H9 (cell line): ENCODE data around the gene ADGRL3. TPM values are rescaled to one million over a fixed set of nuclear protein-coding genes. Genes with fewer than 3 reads are reported as not detected.
"Not testable (repeated sequence)": the region's sequence is repeated elsewhere in the genome, so short reads cannot be mapped to it uniquely, and the experiment has no call there.

Source experiments
- DNase-seq: peaks from one replicate; pipeline ENCODE4 v3.0.0-alpha.2; 2017
- H2AFZ ChIP-seq: one replicate; pipeline ENCODE4 v1.6.1; 2013; ENCODE audit warnings: mild to moderate bottlenecking, low read length, control low read depth, moderate library complexity
- H2AK5ac ChIP-seq: 2 replicates; pipeline ENCODE4 v1.6.1; 2013; ENCODE audit warnings: low read length, control low read depth, mixed read lengths; ENCODE audit not compliant: insufficient read length
- H2BK120ac ChIP-seq: one replicate; pipeline ENCODE4 v1.6.1; 2013; ENCODE audit warnings: low read depth, mild to moderate bottlenecking, low read length, control low read depth, inconsistent platforms; ENCODE audit not compliant: poor library complexity, severe bottlenecking
- H2BK12ac ChIP-seq: 2 replicates; pipeline ENCODE4 v1.6.1; 2013; ENCODE audit warnings: low read length, control low read depth, mixed read lengths, low read depth; ENCODE audit not compliant: insufficient read length
- H2BK15ac ChIP-seq: 2 replicates; pipeline ENCODE4 v1.6.1; 2013; ENCODE audit warnings: low read depth, low read length, control low read depth
- H2BK20ac ChIP-seq: one replicate; pipeline ENCODE4 v1.6.1; 2013; ENCODE audit warnings: low read depth, mild to moderate bottlenecking, low read length, control low read depth, inconsistent platforms; ENCODE audit not compliant: poor library complexity, severe bottlenecking
- H2BK5ac ChIP-seq: 2 replicates; pipeline ENCODE4 v1.6.1; 2013; ENCODE audit warnings: low read length, control low read depth, mixed read lengths; ENCODE audit not compliant: insufficient read length
- H3K14ac ChIP-seq: 2 replicates; pipeline ENCODE4 v1.6.1; 2013; ENCODE audit warnings: low read length, control low read depth; ENCODE audit not compliant: insufficient read depth
- H3K18ac ChIP-seq: 2 replicates; pipeline ENCODE4 v1.6.1; 2013; ENCODE audit warnings: low read depth, mild to moderate bottlenecking, mixed read lengths, low read length, control low read depth; ENCODE audit not compliant: insufficient read length
- H3K23ac ChIP-seq: 2 replicates; pipeline ENCODE4 v1.6.1; 2013; ENCODE audit warnings: low read length, control low read depth, mixed read lengths, low read depth; ENCODE audit not compliant: insufficient read length
- H3K23me2 ChIP-seq: 2 replicates; pipeline ENCODE4 v1.6.1; 2013; ENCODE audit warnings: low read depth, mild to moderate bottlenecking, mixed read lengths, low read length, control low read depth; ENCODE audit not compliant: insufficient read length, poor library complexity, severe bottlenecking
- H3K27ac ChIP-seq: 2 replicates; pipeline ENCODE4 v1.5.1; 2013; ENCODE audit warnings: low read length, control low read depth, mixed read lengths, low read depth; ENCODE audit not compliant: insufficient read length
- H3K27me3 ChIP-seq: 2 replicates; pipeline ENCODE4 v1.6.1; 2013; ENCODE audit warnings: low read length, control low read depth, inconsistent platforms; ENCODE audit not compliant: insufficient read depth
- H3K4ac ChIP-seq: 2 replicates; pipeline ENCODE4 v1.6.1; 2013; ENCODE audit warnings: low read depth, mild to moderate bottlenecking, control low read depth, inconsistent platforms, low read length, moderate library complexity
- H3K4me1 ChIP-seq: 2 replicates; pipeline ENCODE4 v1.6.1; 2013; ENCODE audit warnings: low read length, control low read depth, inconsistent platforms; ENCODE audit not compliant: insufficient read depth
- H3K4me2 ChIP-seq: 2 replicates; pipeline ENCODE4 v1.6.1; 2013; ENCODE audit warnings: low read length, control low read depth, mixed read lengths; ENCODE audit not compliant: insufficient read length, insufficient read depth
- H3K56ac ChIP-seq: 2 replicates; pipeline ENCODE4 v1.6.1; 2013; ENCODE audit warnings: low read depth, mild to moderate bottlenecking, mixed read lengths, low read length, control low read depth; ENCODE audit not compliant: insufficient read length
- H3K79me1 ChIP-seq: 2 replicates; pipeline ENCODE4 v1.6.1; 2013; ENCODE audit warnings: low read depth, mild to moderate bottlenecking, moderate library complexity, low read length, control low read depth, inconsistent platforms; ENCODE audit not compliant: insufficient read depth, poor library complexity, severe bottlenecking
- H3K79me2 ChIP-seq: 2 replicates; pipeline ENCODE4 v1.6.1; 2013; ENCODE audit warnings: low read length, control low read depth, inconsistent platforms; ENCODE audit not compliant: insufficient read depth
- H3K9ac ChIP-seq: 2 replicates; pipeline ENCODE4 v1.6.1; 2013; ENCODE audit warnings: low read length, control low read depth, mixed read lengths; ENCODE audit not compliant: insufficient read length; ENCODE audit errors: extremely low read depth
- H3K9me3 ChIP-seq: one replicate; pipeline ENCODE4 v1.6.1; 2013; ENCODE audit warnings: low read depth, low read length, inconsistent platforms; ENCODE audit not compliant: control insufficient read depth
- H3T11ph ChIP-seq: one replicate; pipeline ENCODE4 v1.6.1; 2013; ENCODE audit warnings: mild to moderate bottlenecking, low read length, control low read depth, inconsistent platforms
- H4K20me1 ChIP-seq: one replicate; pipeline ENCODE4 v1.6.1; 2013; ENCODE audit not compliant: control insufficient read depth, insufficient read length, insufficient read depth
- H4K5ac ChIP-seq: 2 replicates; pipeline ENCODE4 v1.6.1; 2013; ENCODE audit warnings: low read depth, mild to moderate bottlenecking, mixed read lengths, low read length, control low read depth; ENCODE audit not compliant: insufficient read length
- H4K8ac ChIP-seq: replicated peaks from 2 replicates; pipeline ENCODE4 v1.6.1; 2013; ENCODE audit warnings: low read length, control low read depth, mixed read lengths, low read depth; ENCODE audit not compliant: insufficient read length
- H4K91ac ChIP-seq: 2 replicates; pipeline ENCODE4 v1.6.1; 2013; ENCODE audit warnings: low read depth, mild to moderate bottlenecking, moderate library complexity, mixed read lengths, low read length, control low read depth; ENCODE audit not compliant: insufficient read length
- H3K27ac Mint-ChIP-seq, 3 experiments: 2 replicates in 2 of 3; 3 replicates in 1 of 3; pipeline ENCODE4 v1.8.0; 2020 to 2021; ENCODE audit warnings: mixed read lengths in 3 of 3, mild to moderate bottlenecking in 1 of 3, moderate library complexity in 1 of 3
- H3K27me3 Mint-ChIP-seq: 2 replicates; pipeline ENCODE4 v1.8.0; 2021; ENCODE audit warnings: low read depth, mild to moderate bottlenecking, moderate library complexity, mixed read lengths
- H3K36me3 Mint-ChIP-seq, 3 experiments: 2 replicates in 2 of 3; 3 replicates in 1 of 3; pipeline ENCODE4 v1.8.0; 2020 to 2021; ENCODE audit warnings: low read depth in 3 of 3, mixed read lengths in 3 of 3; ENCODE audit not compliant: insufficient read depth in 1 of 3
- H3K4me1 Mint-ChIP-seq, 2 experiments: 2 replicates each; pipeline ENCODE4 v1.8.0; 2020; ENCODE audit warnings: mixed read lengths in 2 of 2
- H3K4me3 Mint-ChIP-seq, 2 experiments: 2 replicates in 1 of 2; 3 replicates in 1 of 2; pipeline ENCODE4 v1.8.0; 2020 to 2021; ENCODE audit warnings: mild to moderate bottlenecking in 2 of 2, mixed read lengths in 2 of 2, moderate library complexity in 1 of 2
- H3K9me3 Mint-ChIP-seq, 2 experiments: 2 replicates in 1 of 2; 3 replicates in 1 of 2; pipeline ENCODE4 v1.8.0; 2020; ENCODE audit warnings: mild to moderate bottlenecking in 2 of 2, mixed read lengths in 2 of 2, moderate library complexity in 1 of 2
- WGBS: extraction: QIAGEN DNeasy Blood & Tissue Kit; methylation state at CpG from one replicate; pipeline ENCODE4 v1.1.7; 2013; ENCODE audit warnings: missing lambda C conversion rate, low lambda C conversion rate, mixed read lengths; ENCODE audit not compliant: insufficient read length; ENCODE audit errors: extremely low coverage; 5-methylcytosine and 5-hydroxymethylcytosine counted together
- total RNA-seq: library from RNA; stranded (reverse); gene quantifications from 2 replicates; pipeline ENCODE4 v1.2.1, GENCODE V29; 2021
- TF ChIP-seq, protein P1 (sequence below): fragments of 200-600 bp; sonication (generic); conservative IDR thresholded peaks from 3 replicates; pipeline ENCODE4 v1.8.0; 2021; ENCODE audit warnings: antibody characterized with exemption, mild to moderate bottlenecking

Gene ADGRL3
- total RNA-seq, 1 experiment from 2014 or later, result 5.9 TPM

DNA sequence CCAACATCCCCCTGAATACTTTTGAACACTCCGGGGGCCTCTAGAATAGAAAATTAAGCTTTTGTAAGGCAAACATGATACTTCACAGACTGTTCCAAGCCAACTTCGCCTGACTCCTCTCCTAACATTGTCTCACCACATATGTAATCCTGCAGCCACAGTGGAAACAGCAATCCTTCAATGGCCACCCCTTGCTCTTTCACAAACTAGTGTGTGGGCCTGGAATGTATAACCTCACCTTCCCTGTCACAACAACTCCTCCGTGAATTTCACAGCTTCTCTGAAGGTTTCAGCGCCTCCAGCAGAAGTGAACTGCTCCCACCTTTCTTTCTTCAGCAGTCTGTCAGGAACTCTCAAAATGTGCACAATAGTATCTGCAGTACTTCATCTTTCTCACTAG lies 185.1 kb downstream of the ADGRL3 start:
- no peak overlapping the region for H2AFZ ChIP-seq
- no peak overlapping the region for H2AK5ac ChIP-seq
- Mint-ChIP-seq H3K4me3 (no peak overlapping the region), H3K9me3 (no peaks in the 10 kb centered on the region; a peak in 1 of 5 replicates), H3K27me3 (peaks cover 39% of the 10 kb centered on the region), H3K36me3 (no peaks in the 10 kb centered on the region), H3K27ac (peak overlapping the region in 1 of 3 experiments; percentile 5; a peak in 1 of 7 replicates), H3K4me1 (peaks cover 37 to 43% of the 10 kb centered on the region in 2 experiments)
- no peak overlapping the region for H4K5ac ChIP-seq
- TF ChIP-seq, protein P1, sequence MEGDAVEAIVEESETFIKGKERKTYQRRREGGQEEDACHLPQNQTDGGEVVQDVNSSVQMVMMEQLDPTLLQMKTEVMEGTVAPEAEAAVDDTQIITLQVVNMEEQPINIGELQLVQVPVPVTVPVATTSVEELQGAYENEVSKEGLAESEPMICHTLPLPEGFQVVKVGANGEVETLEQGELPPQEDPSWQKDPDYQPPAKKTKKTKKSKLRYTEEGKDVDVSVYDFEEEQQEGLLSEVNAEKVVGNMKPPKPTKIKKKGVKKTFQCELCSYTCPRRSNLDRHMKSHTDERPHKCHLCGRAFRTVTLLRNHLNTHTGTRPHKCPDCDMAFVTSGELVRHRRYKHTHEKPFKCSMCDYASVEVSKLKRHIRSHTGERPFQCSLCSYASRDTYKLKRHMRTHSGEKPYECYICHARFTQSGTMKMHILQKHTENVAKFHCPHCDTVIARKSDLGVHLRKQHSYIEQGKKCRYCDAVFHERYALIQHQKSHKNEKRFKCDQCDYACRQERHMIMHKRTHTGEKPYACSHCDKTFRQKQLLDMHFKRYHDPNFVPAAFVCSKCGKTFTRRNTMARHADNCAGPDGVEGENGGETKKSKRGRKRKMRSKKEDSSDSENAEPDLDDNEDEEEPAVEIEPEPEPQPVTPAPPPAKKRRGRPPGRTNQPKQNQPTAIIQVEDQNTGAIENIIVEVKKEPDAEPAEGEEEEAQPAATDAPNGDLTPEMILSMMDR, result no peak
- no peaks in the 10 kb centered on the region for H3K9me3 ChIP-seq
- no peaks in the 10 kb centered on the region for H4K20me1 ChIP-seq
- WGBS, result no CpG with 5 or more reads among the region's 4 CpGs
- H2BK15ac ChIP-seq, result no peak overlapping the region
- H3K23ac ChIP-seq, result no peak overlapping the region
- H3K14ac ChIP-seq, result no peak overlapping the region; the same call in 1 of the 2 replicates
- no peak overlapping the region for H2BK120ac ChIP-seq
- H3K27me3 ChIP-seq, result no peaks in the 10 kb centered on the region
- H3K9ac ChIP-seq, result no peak overlapping the region
- no peak for DNase-seq
- H3T11ph ChIP-seq, result no peak overlapping the region
- no peaks in the 10 kb centered on the region for H3K23me2 ChIP-seq
- no peak overlapping the region for H2BK5ac ChIP-seq
- no peak overlapping the region for H3K4me2 ChIP-seq
- no peak overlapping the region for H4K8ac ChIP-seq
- no peak overlapping the region for H3K27ac ChIP-seq
- H4K91ac ChIP-seq, result no peak overlapping the region
- peaks cover 14% of the 10 kb centered on the region; the same call in 1 of the 2 replicates for H3K4me1 ChIP-seq
- no peaks in the 10 kb centered on the region for H3K79me1 ChIP-seq
- no peak overlapping the region for H2BK12ac ChIP-seq
- H3K56ac ChIP-seq, result no peak overlapping the region
- H2BK20ac ChIP-seq, result no peak overlapping the region
- no peak overlapping the region for H3K18ac ChIP-seq
- no peak overlapping the region for H3K4ac ChIP-seq
- H3K79me2 ChIP-seq, result no peaks in the 10 kb centered on the region

DNA sequence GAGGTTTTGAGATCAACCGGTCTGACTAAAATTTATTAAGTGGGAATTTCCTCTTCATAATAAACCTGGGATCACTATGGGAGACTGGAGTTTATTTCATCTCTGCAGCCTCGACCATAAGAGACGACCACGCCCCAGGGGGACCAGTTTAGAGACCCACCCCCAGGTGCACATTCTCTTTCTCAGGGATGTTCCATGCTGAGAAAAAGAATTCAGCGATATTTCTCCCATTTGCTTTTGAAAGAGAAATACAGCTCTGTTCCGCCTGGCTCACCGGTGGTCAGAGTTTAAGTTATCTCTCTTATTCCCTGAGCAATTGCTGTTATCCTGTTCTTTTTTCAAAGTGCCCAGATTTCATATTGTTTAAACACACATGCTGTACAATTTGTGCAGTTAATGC lies 187.2 kb downstream of the ADGRL3 start:
- H3K14ac ChIP-seq, H3T11ph ChIP-seq, H3K79me2 ChIP-seq, H2BK15ac ChIP-seq, H4K5ac ChIP-seq, H3K9me3 Mint-ChIP-seq, H3K36me3 Mint-ChIP-seq, H3K18ac ChIP-seq, H3K23me2 ChIP-seq, H3K9me3 ChIP-seq, H4K8ac ChIP-seq, H2AFZ ChIP-seq, H4K20me1 ChIP-seq, H2BK12ac ChIP-seq, H3K56ac ChIP-seq, H4K91ac ChIP-seq, H3K27me3 ChIP-seq, H3K4ac ChIP-seq, H2AK5ac ChIP-seq, H2BK5ac ChIP-seq, H2BK120ac ChIP-seq, H3K27ac ChIP-seq, H3K79me1 ChIP-seq, H2BK20ac ChIP-seq, H3K9ac ChIP-seq, H3K23ac ChIP-seq: not testable (repeated sequence)
- H3K27me3 Mint-ChIP-seq, result peaks cover 39% of the 10 kb centered on the region
- H3K4me1 ChIP-seq, result peaks cover 16% of the 10 kb centered on the region; the same call in 1 of the 2 replicates
- H3K4me3 Mint-ChIP-seq, result peak overlapping the region; percentile 37 to 46; a peak in 3 of 5 replicates
- WGBS, result no CpG with 5 or more reads among the region's 7 CpGs
- H3K4me2 ChIP-seq, result peak overlapping the region; percentile 48
- H3K27ac Mint-ChIP-seq, result peak overlapping the region in 1 of 3 experiments; percentile 79; a peak in 3 of 7 replicates
- H3K4me1 Mint-ChIP-seq, result peaks cover 32 to 36% of the 10 kb centered on the region in 2 experiments
- DNase-seq, result peak; percentile 64
